Cardiac fibroblast (primary cell): ENCODE measurements around the gene PCDHA10.

Experiments used
- DNase-seq, 2 donors: peaks; one replicate each; pipeline versions ENCODE4 v3.0.0 to v3.0.0-alpha.2; 2010; ENCODE audit warnings: low read depth in 2 of 2
- H3K4me3 ChIP-seq, 2 donors: replicated peaks in 1 of 2; 1 replicate in 1 of 2; 2 replicates in 1 of 2; pipeline ENCODE4 v1.5.1; 2011; ENCODE audit warnings: low read depth in 2 of 2, low read length in 2 of 2, mild to moderate bottlenecking in 2 of 2, moderate library complexity in 1 of 2
- TF ChIP-seq, protein P1 (sequence below): IDR thresholded peaks from one replicate; pipeline ENCODE4 v1.5.1; 2011; ENCODE audit warnings: low read depth, mild to moderate bottlenecking, low read length, inconsistent platforms

PCDHA10 gene

DNA sequence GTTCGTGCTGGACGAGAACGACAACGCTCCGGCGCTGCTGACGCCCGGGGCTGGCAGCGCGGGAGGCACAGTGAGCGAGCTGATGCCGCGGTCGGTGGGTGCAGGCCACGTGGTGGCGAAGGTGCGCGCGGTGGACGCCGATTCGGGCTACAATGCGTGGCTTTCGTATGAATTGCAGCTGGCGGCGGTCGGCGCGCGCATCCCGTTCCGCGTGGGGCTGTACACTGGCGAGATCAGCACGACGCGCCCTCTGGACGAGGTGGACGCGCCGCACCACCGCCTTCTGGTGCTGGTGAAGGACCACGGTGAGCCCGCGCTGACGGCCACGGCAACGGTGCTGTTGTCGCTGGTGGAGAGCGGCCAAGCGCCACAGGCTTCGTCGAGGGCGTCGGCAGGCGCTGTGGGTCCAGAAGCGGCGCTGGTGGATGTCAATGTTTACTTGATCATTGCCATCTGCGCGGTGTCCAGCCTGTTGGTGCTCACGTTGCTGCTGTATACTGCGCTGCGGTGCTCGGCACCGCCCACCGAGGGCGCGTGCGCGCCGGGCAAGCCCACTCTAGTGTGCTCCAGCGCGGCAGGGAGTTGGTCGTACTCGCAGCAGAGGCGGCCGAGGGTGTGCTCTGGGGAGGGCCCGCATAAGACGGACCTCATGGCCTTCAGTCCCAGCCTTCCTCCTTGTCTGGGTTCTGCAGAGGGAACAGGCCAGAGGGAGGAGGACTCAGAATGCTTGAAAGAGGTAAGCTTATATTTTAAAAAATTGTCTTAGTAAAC, 28.4 kb downstream of the PCDHA10 start:
- TF ChIP-seq, protein P1, sequence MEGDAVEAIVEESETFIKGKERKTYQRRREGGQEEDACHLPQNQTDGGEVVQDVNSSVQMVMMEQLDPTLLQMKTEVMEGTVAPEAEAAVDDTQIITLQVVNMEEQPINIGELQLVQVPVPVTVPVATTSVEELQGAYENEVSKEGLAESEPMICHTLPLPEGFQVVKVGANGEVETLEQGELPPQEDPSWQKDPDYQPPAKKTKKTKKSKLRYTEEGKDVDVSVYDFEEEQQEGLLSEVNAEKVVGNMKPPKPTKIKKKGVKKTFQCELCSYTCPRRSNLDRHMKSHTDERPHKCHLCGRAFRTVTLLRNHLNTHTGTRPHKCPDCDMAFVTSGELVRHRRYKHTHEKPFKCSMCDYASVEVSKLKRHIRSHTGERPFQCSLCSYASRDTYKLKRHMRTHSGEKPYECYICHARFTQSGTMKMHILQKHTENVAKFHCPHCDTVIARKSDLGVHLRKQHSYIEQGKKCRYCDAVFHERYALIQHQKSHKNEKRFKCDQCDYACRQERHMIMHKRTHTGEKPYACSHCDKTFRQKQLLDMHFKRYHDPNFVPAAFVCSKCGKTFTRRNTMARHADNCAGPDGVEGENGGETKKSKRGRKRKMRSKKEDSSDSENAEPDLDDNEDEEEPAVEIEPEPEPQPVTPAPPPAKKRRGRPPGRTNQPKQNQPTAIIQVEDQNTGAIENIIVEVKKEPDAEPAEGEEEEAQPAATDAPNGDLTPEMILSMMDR: no peak
- no peak overlapping the region for H3K4me3 ChIP-seq
- no peak for DNase-seq

DNA sequence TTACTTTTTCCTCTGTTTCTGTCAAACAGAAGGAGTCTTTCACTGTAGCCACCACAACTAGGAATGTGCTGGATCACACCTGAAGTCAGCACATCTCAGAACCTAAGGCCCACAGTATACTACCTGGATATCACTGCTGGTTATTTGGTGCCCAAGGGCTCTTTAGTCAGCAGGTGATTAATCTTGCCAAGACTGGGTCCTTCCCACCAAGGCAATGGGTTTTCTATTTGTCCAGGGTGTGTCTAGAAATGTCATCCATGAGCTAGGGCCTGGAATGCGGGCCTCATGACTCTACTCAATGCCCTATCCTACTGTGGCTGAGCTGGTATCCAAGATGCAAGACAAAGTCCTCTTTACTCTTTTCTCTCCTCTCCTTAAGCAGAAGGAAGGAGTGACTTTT, 60.6 kb downstream of the PCDHA10 start:
- TF ChIP-seq, protein P1: no peak
- no peak overlapping the region for H3K4me3 ChIP-seq
- no peak for DNase-seq
